ENCODE results near the gene MTCH2.
A peak's percentile ranks its signal among the peaks of the same experiment; 100 is the strongest.

Gene MTCH2

GRCh38 chr11:47631473-47631872 lies 10.9 kb downstream of the MTCH2 start:
- no peak for DNase-seq

DNA sequence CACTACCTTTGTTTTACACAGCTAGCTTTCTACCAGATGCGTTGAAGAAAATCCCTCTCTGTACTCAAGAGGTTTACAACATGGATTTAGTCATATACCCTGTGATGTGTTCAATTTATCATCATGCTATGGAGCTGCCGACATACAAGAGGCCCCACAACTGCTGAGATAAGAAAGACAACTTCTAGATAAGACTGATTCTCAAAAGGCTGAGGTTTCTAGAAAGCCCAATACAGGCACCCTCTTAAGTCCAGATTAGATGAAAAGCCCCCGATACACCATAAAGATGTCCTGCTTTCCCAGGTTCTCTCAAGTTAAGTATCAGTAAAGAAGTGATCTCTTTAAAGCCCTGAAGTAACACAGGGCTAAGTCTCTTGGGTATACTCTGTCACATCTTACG lies 14.3 kb downstream of the MTCH2 start:
- no peak for DNase-seq

DNA sequence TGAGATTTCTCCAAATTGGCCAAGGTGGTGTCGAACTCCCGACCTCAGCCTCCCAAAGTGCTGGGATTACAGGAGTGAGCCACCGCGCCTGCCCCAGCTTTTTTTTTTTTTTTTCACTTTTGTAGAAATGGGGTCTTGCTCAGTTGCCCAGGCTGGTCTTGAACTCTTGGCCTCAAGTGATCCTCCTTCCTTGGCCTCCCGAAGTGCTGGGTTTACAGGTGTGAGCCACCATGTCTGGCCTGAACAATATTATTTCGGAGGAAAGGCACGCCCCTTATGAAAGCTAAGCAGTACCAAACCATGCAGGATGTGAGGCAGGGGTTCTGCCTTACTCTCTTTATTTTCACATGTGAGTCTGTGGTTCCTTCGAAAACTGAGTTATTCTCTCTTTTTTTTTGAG lies 16.1 kb downstream of the MTCH2 start:
- no peak for DNase-seq

GRCh38 chr11:47620836-47621378 lies 21.5 kb downstream of the MTCH2 start:
- DNase-seq = no peak

DNA sequence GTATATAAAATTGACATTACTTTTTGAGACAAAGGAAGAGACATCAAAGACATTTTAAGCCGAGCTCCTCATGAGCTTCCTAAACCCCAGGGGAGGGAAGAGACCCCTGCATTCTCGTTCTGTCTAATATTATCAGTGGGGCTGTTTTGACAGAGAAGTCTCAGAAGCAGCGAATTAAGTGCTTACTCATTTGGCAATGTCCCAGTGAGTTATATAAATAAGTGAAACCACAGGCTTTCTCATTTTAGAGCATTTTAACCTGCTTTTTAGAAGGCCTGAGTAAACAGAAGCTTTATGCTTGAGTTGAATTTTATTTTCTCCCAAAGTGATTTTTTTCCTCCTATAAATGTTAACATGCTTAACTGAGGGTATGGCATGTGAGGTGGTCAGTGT lies 24.9 kb downstream of the MTCH2 start:
- DNase-seq = peak; percentile 40

- DNase-seq = peak; percentile 61
Observed at GRCh38 chr11:47616726-47617416, 25.5 kb downstream of the MTCH2 start.

DNA sequence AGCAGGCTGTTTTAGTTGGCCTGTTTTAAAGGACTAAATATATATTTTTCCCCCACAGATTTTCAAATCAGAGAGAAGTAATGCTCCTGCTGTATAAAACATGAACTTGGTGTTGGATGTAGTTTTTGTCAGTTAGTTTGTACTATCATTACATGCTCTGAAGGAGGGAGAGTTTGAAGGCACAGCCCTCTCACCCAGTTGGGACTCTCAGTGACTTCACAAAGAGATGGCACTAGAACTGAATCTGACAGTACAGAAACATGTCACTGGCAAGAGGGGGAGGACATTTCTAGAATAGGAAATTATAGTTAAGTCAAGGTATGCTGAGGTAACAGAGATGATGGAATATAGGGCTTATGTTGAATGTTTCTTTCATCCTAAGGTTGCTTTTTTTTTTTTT lies 27.1 kb downstream of the MTCH2 start:
- DNase-seq = no peak

DNA sequence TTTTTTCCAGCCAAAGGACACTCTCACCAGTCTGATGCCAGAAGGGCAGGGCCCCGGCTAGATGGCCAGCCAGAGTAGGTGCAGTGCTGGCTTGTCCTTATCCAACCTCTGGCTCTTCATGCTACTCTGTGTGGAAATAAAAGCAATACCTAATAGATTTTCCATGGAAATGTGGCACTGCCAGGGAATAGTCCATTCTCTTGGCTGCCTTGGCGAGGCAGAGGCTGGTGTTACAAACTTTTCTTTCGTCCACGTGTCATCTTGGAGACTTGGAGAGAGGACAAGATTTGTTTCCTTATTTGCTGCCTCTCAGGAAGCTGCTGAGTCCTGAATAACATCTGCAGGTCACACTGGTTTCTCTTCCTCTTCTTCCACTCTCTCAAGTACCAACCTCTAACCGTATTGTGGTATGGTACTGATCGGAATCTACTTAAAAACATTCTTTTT lies 31.0 kb downstream of the MTCH2 start:
- no peak for DNase-seq

GRCh38 chr11:47609675-47610074 lies 32.7 kb downstream of the MTCH2 start:
- DNase-seq = no peak

GRCh38 chr11:47607380-47607779 lies 35.0 kb downstream of the MTCH2 start:
- DNase-seq = peak; percentile 93

GRCh38 chr11:47606731-47607130 lies 35.6 kb downstream of the MTCH2 start:
- no peak for DNase-seq

GRCh38 chr11:47605921-47606320 lies 36.4 kb downstream of the MTCH2 start:
- DNase-seq = no peak

DNA sequence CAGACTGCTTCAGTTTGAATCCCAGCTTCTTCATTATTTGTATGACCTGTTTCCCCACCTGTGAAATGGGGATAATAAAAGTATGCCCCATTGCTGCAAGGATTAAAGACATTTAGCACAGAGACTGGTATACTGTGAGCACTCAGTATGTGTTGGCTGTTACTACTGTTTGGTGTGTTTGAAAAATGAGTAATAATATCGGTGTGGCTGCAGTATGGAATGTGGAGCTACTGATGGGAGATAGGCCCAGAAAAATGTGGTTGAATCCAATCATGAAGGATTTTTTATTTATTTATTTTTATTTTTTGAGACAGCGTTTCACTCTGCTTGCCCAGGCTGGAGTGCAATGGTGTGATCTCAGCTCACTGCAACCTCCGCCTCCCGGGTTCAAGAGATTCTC lies 39.1 kb downstream of the MTCH2 start:
- no peak for DNase-seq

DNA sequence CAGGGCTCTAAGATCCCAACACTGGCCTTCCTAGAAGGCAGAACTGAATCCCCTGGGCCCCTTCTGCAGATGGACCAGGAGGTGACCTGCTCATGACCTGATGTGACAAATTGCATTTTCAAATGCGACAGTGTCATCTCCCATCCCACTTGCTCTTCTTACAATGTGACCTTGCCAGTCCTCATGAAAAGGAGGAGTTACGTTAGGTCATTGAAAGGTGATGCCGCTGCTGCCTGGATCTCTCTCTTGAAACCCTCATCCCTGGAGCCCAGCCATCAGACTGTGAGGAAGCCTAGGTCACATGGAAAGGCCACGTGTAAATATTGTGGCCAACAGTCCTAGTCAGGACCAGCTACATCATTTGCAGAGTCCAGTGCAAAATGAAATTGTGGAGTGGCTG lies 42.5 kb downstream of the MTCH2 start:
- no peak for DNase-seq

DNA sequence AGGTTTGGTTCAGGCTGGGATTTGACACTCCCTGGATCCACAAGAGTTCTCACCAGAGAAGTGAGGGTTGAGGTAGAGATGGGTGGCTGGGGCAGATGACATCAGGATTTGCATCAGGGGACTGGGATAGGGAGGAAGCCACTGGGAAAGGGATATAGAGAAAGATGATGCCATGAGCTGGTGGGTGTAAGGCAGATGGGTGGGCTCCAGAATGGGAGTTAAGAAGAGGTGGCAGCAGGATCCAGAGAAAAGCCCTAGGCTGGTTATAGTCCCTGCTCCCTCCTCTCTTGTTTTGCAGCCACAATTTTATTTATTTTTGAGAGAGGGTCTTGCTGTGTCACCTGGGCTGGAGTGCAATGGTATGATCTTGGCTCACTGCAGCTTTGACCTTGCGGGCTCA lies 46.4 kb downstream of the MTCH2 start:
- DNase-seq = no peak

DNA sequence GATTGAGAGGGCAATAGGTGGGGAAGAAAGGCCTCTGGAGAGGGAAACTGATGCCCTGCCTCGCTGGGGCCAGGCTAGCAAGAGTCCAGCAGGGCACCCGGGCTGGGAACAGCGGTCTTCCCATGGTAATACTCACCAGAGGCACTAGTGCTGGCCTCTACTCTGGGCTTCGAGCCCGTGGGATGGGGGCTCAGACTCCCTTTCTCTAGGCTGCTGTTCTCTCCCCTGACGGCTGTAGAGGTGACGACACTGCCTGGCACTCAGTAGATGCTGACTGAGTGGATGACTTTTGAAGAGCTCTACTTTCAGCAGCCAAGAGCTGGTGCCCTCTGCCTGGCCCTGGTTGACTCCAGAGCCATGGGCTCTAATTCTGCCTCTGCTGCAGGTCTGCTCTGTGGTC lies 47.3 kb downstream of the MTCH2 start:
- DNase-seq = no peak

- DNase-seq = no peak
Observed at GRCh38 chr11:47593934-47594855, 48.2 kb downstream of the MTCH2 start, which contains the start of gene C1QTNF4. TSS of gene C1QTNF4 (minus strand) at chr11:47594411. CDS start at chr11:47590810, 3,601 bp downstream.

DNA sequence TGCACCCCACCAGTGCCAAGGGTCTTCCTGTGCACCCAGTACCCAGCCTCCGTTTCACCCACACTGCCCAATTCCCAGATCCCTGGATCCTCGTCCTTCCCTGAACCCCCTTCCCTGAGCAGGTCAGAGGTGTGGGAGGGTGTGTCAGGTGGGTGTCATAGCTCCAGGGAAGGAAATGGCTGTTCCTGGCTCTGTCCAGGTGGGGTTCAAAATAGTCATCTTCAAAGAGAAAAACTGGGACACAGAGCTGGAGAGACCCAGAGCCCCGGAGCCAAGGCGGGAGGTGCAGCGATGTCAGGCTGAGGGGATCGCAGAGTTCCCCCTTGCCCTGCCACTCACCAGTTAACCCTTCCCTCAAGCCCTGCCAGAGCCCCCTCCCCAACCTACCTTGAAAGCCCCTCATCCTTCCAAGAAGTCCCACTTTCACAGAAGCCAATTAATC lies 48.8 kb downstream of the MTCH2 start:
- DNase-seq = no peak

- no peak for DNase-seq
Observed at GRCh38 chr11:47592970-47593369, 49.4 kb downstream of the MTCH2 start.

GRCh38 chr11:47592251-47592650 lies 50.1 kb downstream of the MTCH2 start:
- DNase-seq = no peak

DNA sequence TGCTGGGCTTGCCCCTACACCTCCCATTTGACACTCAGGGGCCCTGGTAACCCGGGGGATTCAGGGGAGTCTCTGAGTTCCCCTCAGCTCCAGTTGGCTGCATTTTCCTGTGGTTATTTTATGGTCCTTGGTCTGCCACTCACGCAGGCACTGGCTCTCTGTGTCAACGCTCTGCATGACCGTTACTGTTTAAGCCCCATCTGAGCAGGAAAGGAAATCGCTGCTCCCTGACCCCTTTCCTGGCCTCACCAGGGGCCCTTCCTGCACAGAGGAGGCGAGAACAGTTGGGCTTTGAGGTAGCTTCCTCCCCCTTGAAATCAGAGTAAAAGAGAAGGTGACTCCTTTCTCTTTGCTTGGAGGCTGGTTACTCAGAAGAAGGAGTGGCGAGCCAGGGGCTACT lies 50.6 kb downstream of the MTCH2 start:
- DNase-seq = no peak

DNA sequence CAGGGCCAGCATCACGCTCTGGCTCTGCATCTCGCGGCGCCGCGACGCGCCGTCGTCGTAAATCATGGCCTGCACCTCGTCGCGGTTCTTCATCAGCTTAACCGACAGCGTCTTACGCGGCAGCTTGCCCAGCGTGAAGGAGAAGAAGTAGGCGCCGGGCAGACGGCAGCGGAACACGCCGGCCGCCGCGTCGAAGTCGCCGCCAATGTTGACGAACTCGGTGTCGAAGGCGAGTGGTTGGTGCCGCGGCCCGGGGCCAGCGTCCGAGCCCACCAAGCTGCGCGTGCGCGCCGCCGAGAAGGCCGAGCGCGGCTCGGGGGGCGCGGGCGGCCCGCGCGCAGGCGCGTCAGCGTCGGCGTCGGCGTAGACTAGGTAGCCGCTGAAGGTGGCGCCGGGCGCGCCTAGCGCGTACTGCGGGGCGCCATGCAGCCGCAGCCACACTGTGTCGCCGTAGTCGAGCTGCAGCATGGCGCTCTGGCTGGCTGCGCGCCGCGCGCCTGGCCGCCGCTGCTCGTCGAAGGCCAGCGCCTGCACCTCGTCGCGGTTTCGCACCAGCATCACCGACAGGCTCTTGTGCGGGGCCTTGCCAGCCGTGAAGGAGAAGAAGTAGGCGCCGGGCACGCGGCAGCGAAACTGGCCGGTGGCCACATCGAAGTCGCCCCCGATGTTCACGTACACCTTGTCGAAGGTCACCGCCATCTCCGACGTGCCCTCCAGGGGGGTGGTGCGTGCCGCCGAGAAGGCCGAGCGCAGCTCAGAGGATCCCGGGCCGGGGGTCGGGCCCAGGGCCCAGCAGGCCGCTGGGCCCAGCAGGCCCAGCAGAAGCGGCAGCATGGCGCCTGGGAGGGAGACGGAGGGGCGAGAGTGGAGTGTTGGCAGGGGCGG lies 52.1 kb downstream of the MTCH2 start:
- no peak for DNase-seq

- no peak for DNase-seq
Observed at GRCh38 chr11:47589584-47589976, 52.8 kb downstream of the MTCH2 start.
